ENCODE results near the gene CDH13.

The CDH13 gene

GRCh38 chr16:83623091-83623730 is 996.4 kb downstream of the CDH13 start:
- no peak overlapping the region for H3K27ac ChIP-seq
- H3K4me3 ChIP-seq, result no peak overlapping the region
- no peak overlapping the region for H3K9ac ChIP-seq (ENCODE audit: insufficient read length)
- no peaks in the 10 kb centered on the region for H3K36me3 ChIP-seq (ENCODE audit: insufficient read depth, low read length)
- no peaks in the 10 kb centered on the region for H3K9me3 ChIP-seq (ENCODE audit: low read depth, low read length)
- TF ChIP-seq FOXP2 (optimal IDR thresholded peaks at IDR 0.05; ENCODE audit: control extremely low read depth, extremely low read length, insufficient read depth) (no peak), POLR2AphosphoS5 (IDR thresholded peaks at IDR 0.05; ENCODE audit: borderline replicate concordance, low read depth, low read length) (no peak), EZH2 (IDR thresholded peaks at IDR 0.05) (no peak)
- DNase-seq (ENCODE audit: low read depth, low spot score), result no peak

GRCh38 chr16:83623892-83624291 is 997.1 kb downstream of the CDH13 start:
- no peak overlapping the region for H3K9ac ChIP-seq (ENCODE audit: insufficient read length)
- H3K9me3 ChIP-seq (ENCODE audit: low read depth, low read length), result no peaks in the 10 kb centered on the region
- no peak for TF ChIP-seq FOXP2 (optimal IDR thresholded peaks at IDR 0.05; ENCODE audit: control extremely low read depth, extremely low read length, insufficient read depth)
- TF ChIP-seq POLR2AphosphoS5 (IDR thresholded peaks at IDR 0.05; ENCODE audit: borderline replicate concordance, low read depth, low read length), result no peak
- no peak for TF ChIP-seq EZH2 (IDR thresholded peaks at IDR 0.05)

GRCh38 chr16:83624429-83625120 is 997.8 kb downstream of the CDH13 start:
- Histone ChIP-seq H3K9me3 (ENCODE audit: low read depth, low read length) (no peaks in the 10 kb centered on the region), H3K27ac (no peak overlapping the region), H3K9ac (ENCODE audit: insufficient read length) (no peak overlapping the region), H3K36me3 (ENCODE audit: insufficient read depth, low read length) (no peaks in the 10 kb centered on the region), H3K4me3 (no peak overlapping the region)
- TF ChIP-seq POLR2AphosphoS5 (IDR thresholded peaks at IDR 0.05; ENCODE audit: borderline replicate concordance, low read depth, low read length), result no peak
- TF ChIP-seq FOXP2 (optimal IDR thresholded peaks at IDR 0.05; ENCODE audit: control extremely low read depth, extremely low read length, insufficient read depth), result no peak
- TF ChIP-seq EZH2 (IDR thresholded peaks at IDR 0.05), result no peak
- no peak for DNase-seq (ENCODE audit: low read depth, low spot score)

More at GRCh38 chr16:83623892-83624291, 997.1 kb downstream of the CDH13 start:
- Histone ChIP-seq H3K4me3 (no peak overlapping the region), H3K36me3 (ENCODE audit: insufficient read depth, low read length) (no peaks in the 10 kb centered on the region), H3K27ac (no peak overlapping the region)
- no peak for DNase-seq (ENCODE audit: low read depth, low spot score)

DNA sequence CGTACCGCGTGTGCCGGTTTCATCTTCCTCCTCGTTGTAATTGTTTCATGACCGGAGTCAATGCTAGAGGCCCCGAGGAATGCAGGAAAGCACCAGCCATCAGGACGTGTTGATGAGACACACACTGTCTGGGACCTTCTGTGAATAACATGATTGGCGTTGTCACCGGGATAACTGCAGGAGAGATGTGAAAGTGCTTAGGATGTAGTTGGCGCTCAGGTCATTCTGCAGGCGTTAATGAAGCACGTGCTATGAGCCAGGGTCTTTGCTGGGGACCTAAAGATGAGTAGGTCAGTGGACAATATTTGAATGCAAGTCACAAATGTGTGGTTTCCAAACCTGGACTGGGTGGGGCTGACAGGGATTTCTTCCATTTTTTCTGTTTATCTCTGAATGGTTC is 999.4 kb downstream of the CDH13 start:
- H3K36me3 ChIP-seq (ENCODE audit: insufficient read depth, low read length), result no peaks in the 10 kb centered on the region
- TF ChIP-seq POLR2AphosphoS5 (IDR thresholded peaks at IDR 0.05; ENCODE audit: borderline replicate concordance, low read depth, low read length) (no peak), FOXP2 (optimal IDR thresholded peaks at IDR 0.05; ENCODE audit: control extremely low read depth, extremely low read length, insufficient read depth) (no peak), EZH2 (IDR thresholded peaks at IDR 0.05) (no peak)
- H3K27ac ChIP-seq, result no peak overlapping the region
- no peak for DNase-seq (ENCODE audit: low read depth, low spot score)
- H3K4me3 ChIP-seq, result no peak overlapping the region
- H3K9me3 ChIP-seq (ENCODE audit: low read depth, low read length), result no peaks in the 10 kb centered on the region
- H3K9ac ChIP-seq (ENCODE audit: insufficient read length), result no peak overlapping the region

DNA sequence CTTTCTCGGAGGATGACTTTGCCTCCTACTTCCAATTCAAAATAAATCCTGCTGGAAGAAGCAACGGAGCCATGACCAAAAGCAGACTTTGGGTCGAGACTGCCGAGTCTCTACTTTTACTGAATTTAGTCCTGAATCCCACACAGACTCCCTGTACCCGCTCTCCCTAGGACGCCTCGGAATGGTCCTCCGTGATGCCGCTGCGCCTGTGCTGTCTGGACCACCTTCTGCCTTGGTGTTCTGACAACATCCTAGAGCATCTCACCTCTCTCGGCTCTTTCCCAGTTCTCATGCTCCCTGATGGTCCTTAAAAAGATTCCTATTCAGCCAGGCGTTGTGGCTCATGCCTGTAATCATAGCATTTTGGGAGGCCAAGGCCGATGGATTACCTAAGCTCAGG is 999.9 kb downstream of the CDH13 start:
- H3K9me3 ChIP-seq (ENCODE audit: low read depth, low read length), result no peaks in the 10 kb centered on the region
- H3K27ac ChIP-seq, result no peak overlapping the region

GRCh38 chr16:83627996-83628395 is 1001.2 kb downstream of the CDH13 start:
- Histone ChIP-seq H3K27ac (no peak overlapping the region), H3K36me3 (ENCODE audit: insufficient read depth, low read length) (no peaks in the 10 kb centered on the region), H3K9ac (ENCODE audit: insufficient read length) (no peak overlapping the region), H3K4me3 (no peak overlapping the region), H3K9me3 (ENCODE audit: low read depth, low read length) (no peaks in the 10 kb centered on the region)
- TF ChIP-seq FOXP2 (optimal IDR thresholded peaks at IDR 0.05; ENCODE audit: control extremely low read depth, extremely low read length, insufficient read depth), result no peak
- TF ChIP-seq EZH2 (IDR thresholded peaks at IDR 0.05), result no peak
- no peak for TF ChIP-seq POLR2AphosphoS5 (IDR thresholded peaks at IDR 0.05; ENCODE audit: borderline replicate concordance, low read depth, low read length)
- DNase-seq (ENCODE audit: low read depth, low spot score), result no peak

More for the DNA sequence above, 999.9 kb downstream of the CDH13 start:
- Histone ChIP-seq H3K9ac (ENCODE audit: insufficient read length) (no peak overlapping the region), H3K36me3 (ENCODE audit: insufficient read depth, low read length) (no peaks in the 10 kb centered on the region), H3K4me3 (no peak overlapping the region)
- DNase-seq (ENCODE audit: low read depth, low spot score), result no peak
- TF ChIP-seq POLR2AphosphoS5 (IDR thresholded peaks at IDR 0.05; ENCODE audit: borderline replicate concordance, low read depth, low read length) (no peak), FOXP2 (optimal IDR thresholded peaks at IDR 0.05; ENCODE audit: control extremely low read depth, extremely low read length, insufficient read depth) (no peak), EZH2 (IDR thresholded peaks at IDR 0.05) (no peak)

- H3K36me3 ChIP-seq (ENCODE audit: insufficient read depth, low read length), result no peaks in the 10 kb centered on the region
- H3K4me3 ChIP-seq, result no peak overlapping the region
- DNase-seq (ENCODE audit: low read depth, low spot score), result no peak
- TF ChIP-seq FOXP2 (optimal IDR thresholded peaks at IDR 0.05; ENCODE audit: control extremely low read depth, extremely low read length, insufficient read depth), result no peak
- TF ChIP-seq POLR2AphosphoS5 (IDR thresholded peaks at IDR 0.05; ENCODE audit: borderline replicate concordance, low read depth, low read length), result no peak
- no peak for TF ChIP-seq EZH2 (IDR thresholded peaks at IDR 0.05)
- H3K9me3 ChIP-seq (ENCODE audit: low read depth, low read length), result no peaks in the 10 kb centered on the region
- no peak overlapping the region for H3K27ac ChIP-seq
- H3K9ac ChIP-seq (ENCODE audit: insufficient read length), result no peak overlapping the region
Measured at GRCh38 chr16:83629426-83629825, 1002.7 kb downstream of the CDH13 start.

GRCh38 chr16:83629836-83630235 is 1003.1 kb downstream of the CDH13 start:
- Histone ChIP-seq H3K9ac (ENCODE audit: insufficient read length) (no peak overlapping the region), H3K36me3 (ENCODE audit: insufficient read depth, low read length) (no peaks in the 10 kb centered on the region), H3K4me3 (no peak overlapping the region), H3K27ac (no peak overlapping the region), H3K9me3 (ENCODE audit: low read depth, low read length) (no peaks in the 10 kb centered on the region)
- no peak for TF ChIP-seq EZH2 (IDR thresholded peaks at IDR 0.05)
- no peak for TF ChIP-seq FOXP2 (optimal IDR thresholded peaks at IDR 0.05; ENCODE audit: control extremely low read depth, extremely low read length, insufficient read depth)
- TF ChIP-seq POLR2AphosphoS5 (IDR thresholded peaks at IDR 0.05; ENCODE audit: borderline replicate concordance, low read depth, low read length), result no peak
- DNase-seq (ENCODE audit: low read depth, low spot score), result no peak

Data from SK-N-MC (cell line).